Hepatocyte (in vitro differentiated cells): Measurements from ENCODE around the gene MARCHF3. TPM values are rescaled to one million over a fixed set of nuclear protein-coding genes. Genes with fewer than 3 reads are reported as not detected.

Experiments used
- DNase-seq: peaks from one replicate; pipeline ENCODE4 v3.0.0-alpha.2; 2016; ENCODE audit warnings: low spot score
- H2AFZ ChIP-seq: fragments of 200-600 bp; sonication (generic); 2 replicates; pipeline ENCODE4 v1.6.0; 2016; ENCODE audit warnings: antibody characterized with exemption, mild to moderate bottlenecking
- H3K27ac ChIP-seq: fragments of 200-600 bp; sonication (generic); 2 replicates; pipeline ENCODE4 v1.5.1; 2016; ENCODE audit warnings: mild to moderate bottlenecking
- H3K27me3 ChIP-seq: fragments of 200-600 bp; sonication (generic); 2 replicates; pipeline ENCODE4 v1.6.1; 2016
- H3K36me3 ChIP-seq: fragments of 200-600 bp; sonication (generic); replicated peaks from 2 replicates; pipeline ENCODE4 v1.5.1; 2016; ENCODE audit warnings: low read depth; ENCODE audit not compliant: insufficient read depth
- H3K4me1 ChIP-seq: fragments of 200-600 bp; sonication (generic); 2 replicates; pipeline ENCODE4 v1.5.1; 2016; ENCODE audit warnings: mild to moderate bottlenecking, moderate library complexity; ENCODE audit not compliant: insufficient read depth
- H3K4me2 ChIP-seq: fragments of 200-600 bp; sonication (generic); 2 replicates; pipeline ENCODE4 v1.6.0; 2016
- H3K4me3 ChIP-seq: fragments of 200-600 bp; sonication (generic); 2 replicates; pipeline ENCODE4 v1.5.1; 2016; ENCODE audit warnings: mild to moderate bottlenecking
- H3K79me2 ChIP-seq: fragments of 200-600 bp; sonication (generic); 2 replicates; pipeline ENCODE4 v1.6.0; 2017; ENCODE audit warnings: mild to moderate bottlenecking
- H3K9me2 ChIP-seq: fragments of 200-600 bp; sonication (generic); replicated peaks from 2 replicates; pipeline ENCODE4 v1.6.0; 2017; ENCODE audit warnings: mild to moderate bottlenecking; ENCODE audit not compliant: insufficient read depth
- H3K9me3 ChIP-seq: fragments of 200-600 bp; sonication (generic); 2 replicates; pipeline ENCODE4 v1.5.1; 2016; ENCODE audit warnings: low read depth, mild to moderate bottlenecking
- H4K20me1 ChIP-seq: fragments of 200-600 bp; sonication (generic); 2 replicates; pipeline ENCODE4 v1.6.0; 2016; ENCODE audit warnings: mild to moderate bottlenecking; ENCODE audit not compliant: insufficient read depth, poor library complexity, severe bottlenecking
- EZH2 ChIP-seq: fragments of 200-600 bp; sonication (generic); IDR thresholded peaks from 2 replicates; pipeline ENCODE4 v1.6.1; 2016; ENCODE audit warnings: antibody characterized with exemption, mild to moderate bottlenecking, borderline replicate concordance
- EZH2phosphoT487 ChIP-seq: fragments of 200-600 bp; sonication (generic); IDR thresholded peaks from one replicate; pipeline ENCODE4 v1.6.1; 2018; ENCODE audit warnings: antibody characterized with exemption, mild to moderate bottlenecking, low read depth, moderate library complexity; ENCODE audit not compliant: unreplicated experiment, severe bottlenecking
- WGBS: methylation state at CpG from one replicate; pipeline ENCODE4 v1.1.6; 2016; ENCODE audit warnings: low lambda C conversion rate; ENCODE audit errors: missing lambda C conversion rate; 5-methylcytosine and 5-hydroxymethylcytosine counted together
- polyA plus RNA-seq: library from polyadenylated mRNA; unstranded; fragments of >200 nt; fragmentation: Nextera tagmentation; extraction: Ambion mirVana; gene quantifications from 2 replicates; pipeline ENCODE4 v1.2.1, GENCODE V29; 2016
- total RNA-seq: library from RNA; depleted of rRNA; stranded (reverse); fragments of >200 nt; gene quantifications from 2 replicates; pipeline ENCODE4 v1.2.3, GENCODE V29; 2014
- TF ChIP-seq, protein P1 (sequence below): fragments of 200-600 bp; sonication (generic); IDR thresholded peaks from 2 replicates; pipeline ENCODE4 v1.5.1; 2016; ENCODE audit warnings: antibody characterized with exemption, mild to moderate bottlenecking; ENCODE audit not compliant: poor library complexity

Gene MARCHF3
- total and polyA plus RNA-seq, 2 experiments from 2014 or later, result 9.4 to 20.4 TPM

DNA sequence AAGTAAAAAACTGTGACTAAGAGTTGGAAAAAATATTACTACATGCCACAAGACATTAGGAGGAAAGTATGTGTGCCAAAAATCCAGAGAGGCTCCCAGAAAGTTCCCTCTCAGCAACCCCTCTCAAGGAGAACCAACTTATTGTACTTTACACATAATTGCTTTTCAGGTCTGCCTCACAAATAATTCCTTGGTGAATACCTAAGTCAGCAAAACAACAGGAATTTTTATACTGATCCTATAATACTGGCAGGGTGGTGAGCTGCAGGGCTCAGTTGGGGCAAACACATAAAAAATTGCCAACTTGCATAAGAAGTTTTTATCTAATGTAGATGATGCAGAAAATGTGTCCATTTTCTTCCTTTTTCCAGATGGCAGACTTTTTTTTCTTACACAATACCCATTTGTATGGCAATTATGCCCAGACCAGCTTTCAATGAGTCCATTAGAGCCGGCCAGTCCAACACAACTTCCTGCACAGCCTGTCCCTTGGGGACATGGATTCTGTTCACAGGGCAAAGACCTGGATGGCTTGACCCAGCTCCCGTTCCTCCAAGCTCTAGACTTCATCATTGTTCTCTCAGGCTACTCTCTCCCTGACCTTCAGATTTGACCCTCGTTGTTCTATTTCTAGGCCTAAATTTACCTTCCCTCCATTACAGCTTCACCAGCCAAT is 31.3 kb downstream of the MARCHF3 start:
- 98% methylated on average over 3 of the region's 3 CpGs for WGBS
- Histone ChIP-seq H3K27me3 (no peaks in the 10 kb centered on the region), H3K79me2 (no peaks in the 10 kb centered on the region), H3K36me3 (no peaks in the 10 kb centered on the region), H4K20me1 (no peaks in the 10 kb centered on the region), H3K27ac (no peak overlapping the region), H3K9me3 (no peaks in the 10 kb centered on the region), H3K4me3 (no peak overlapping the region), H3K4me2 (no peak overlapping the region), H3K4me1 (no peaks in the 10 kb centered on the region), H2AFZ (no peak overlapping the region), H3K9me2 (no peaks in the 10 kb centered on the region)
- TF ChIP-seq, protein P1, sequence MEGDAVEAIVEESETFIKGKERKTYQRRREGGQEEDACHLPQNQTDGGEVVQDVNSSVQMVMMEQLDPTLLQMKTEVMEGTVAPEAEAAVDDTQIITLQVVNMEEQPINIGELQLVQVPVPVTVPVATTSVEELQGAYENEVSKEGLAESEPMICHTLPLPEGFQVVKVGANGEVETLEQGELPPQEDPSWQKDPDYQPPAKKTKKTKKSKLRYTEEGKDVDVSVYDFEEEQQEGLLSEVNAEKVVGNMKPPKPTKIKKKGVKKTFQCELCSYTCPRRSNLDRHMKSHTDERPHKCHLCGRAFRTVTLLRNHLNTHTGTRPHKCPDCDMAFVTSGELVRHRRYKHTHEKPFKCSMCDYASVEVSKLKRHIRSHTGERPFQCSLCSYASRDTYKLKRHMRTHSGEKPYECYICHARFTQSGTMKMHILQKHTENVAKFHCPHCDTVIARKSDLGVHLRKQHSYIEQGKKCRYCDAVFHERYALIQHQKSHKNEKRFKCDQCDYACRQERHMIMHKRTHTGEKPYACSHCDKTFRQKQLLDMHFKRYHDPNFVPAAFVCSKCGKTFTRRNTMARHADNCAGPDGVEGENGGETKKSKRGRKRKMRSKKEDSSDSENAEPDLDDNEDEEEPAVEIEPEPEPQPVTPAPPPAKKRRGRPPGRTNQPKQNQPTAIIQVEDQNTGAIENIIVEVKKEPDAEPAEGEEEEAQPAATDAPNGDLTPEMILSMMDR, result no peak
- TF ChIP-seq EZH2 (no peak), EZH2phosphoT487 (no peak)
- no peak for DNase-seq

DNA sequence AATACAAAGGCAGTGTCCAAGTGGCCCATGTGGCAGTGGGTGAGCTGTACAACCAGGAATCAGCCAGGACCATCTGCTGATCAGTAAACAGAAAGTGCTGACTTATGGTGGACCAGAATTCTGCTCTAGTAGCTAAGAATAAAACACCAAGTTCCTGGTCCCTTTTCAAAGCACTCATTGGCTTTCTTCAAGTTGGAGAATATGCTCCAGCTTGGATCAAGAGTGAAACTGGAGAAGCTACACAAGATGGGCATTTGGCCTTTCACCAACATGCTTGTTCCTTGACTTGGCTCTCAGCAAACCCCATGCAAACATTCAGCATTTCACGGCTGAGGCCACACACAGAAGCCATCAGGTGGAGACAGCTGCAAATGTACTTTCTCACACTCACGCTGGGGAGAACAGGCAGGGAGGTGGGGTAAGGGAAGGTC is 32.1 kb downstream of the MARCHF3 start:
- no peak overlapping the region for H3K4me3 ChIP-seq
- H3K4me2 ChIP-seq, result no peak overlapping the region

DNA sequence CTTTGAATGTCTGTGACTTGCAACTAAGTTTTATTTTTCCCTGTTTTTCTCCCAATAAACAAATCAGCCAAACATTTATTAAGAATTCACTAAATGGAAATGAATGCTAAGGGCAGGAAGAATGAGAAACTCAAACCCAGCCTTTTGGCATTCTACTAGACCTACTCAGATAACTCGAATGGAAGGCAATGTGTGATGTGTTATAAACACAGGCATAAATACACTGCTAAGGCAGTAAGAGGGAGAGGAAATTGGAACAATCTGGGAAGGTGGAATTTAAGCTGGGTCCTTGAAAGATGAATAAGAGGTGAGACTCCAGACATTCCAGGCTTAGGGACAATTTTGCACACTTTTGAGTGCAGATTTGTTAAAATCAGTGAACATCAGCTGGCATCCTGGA is 34.7 kb downstream of the MARCHF3 start:
- no peak for TF ChIP-seq EZH2
- TF ChIP-seq, protein P1, result no peak
- Histone ChIP-seq H3K4me2 (no peak overlapping the region), H3K79me2 (no peaks in the 10 kb centered on the region), H3K9me3 (no peaks in the 10 kb centered on the region), H4K20me1 (no peaks in the 10 kb centered on the region), H3K36me3 (no peaks in the 10 kb centered on the region), H3K9me2 (no peaks in the 10 kb centered on the region), H3K27ac (no peak overlapping the region), H2AFZ (no peak overlapping the region), H3K4me1 (no peaks in the 10 kb centered on the region), H3K4me3 (no peak overlapping the region), H3K27me3 (no peaks in the 10 kb centered on the region)
- DNase-seq, result no peak
- 47% methylated on average over 1 of the region's 1 CpG for WGBS

More for the DNA sequence above, 32.1 kb downstream of the MARCHF3 start:
- no peaks in the 10 kb centered on the region for H3K4me1 ChIP-seq
- H3K36me3 ChIP-seq, result no peaks in the 10 kb centered on the region
- H3K27ac ChIP-seq, result no peak overlapping the region
- H3K9me3 ChIP-seq, result no peaks in the 10 kb centered on the region
- H3K79me2 ChIP-seq, result no peaks in the 10 kb centered on the region
- 40% methylated on average over 2 of the region's 2 CpGs for WGBS
- TF ChIP-seq, protein P1, result no peak
- no peak for DNase-seq
- H4K20me1 ChIP-seq, result no peaks in the 10 kb centered on the region
- H3K27me3 ChIP-seq, result no peaks in the 10 kb centered on the region
- no peaks in the 10 kb centered on the region for H3K9me2 ChIP-seq
- H2AFZ ChIP-seq, result no peak overlapping the region

DNA sequence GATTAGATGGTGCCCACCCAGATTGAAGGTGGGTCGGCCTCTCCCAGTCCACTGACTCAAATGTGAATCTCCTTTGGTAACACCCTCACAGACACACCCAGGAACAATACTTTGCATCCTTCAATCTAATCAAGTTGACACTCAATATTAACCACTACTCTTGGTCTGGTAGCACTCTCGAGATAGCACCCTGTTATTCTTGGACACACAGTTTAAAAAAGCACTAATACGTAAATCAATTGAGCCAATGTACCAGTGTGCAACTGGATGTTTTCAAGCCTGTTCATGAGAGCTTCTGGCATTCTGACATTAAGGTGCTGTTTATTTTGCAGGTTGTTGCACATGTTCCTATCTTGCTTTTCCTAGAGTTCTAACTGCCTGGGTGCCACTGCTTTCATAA is 35.3 kb downstream of the MARCHF3 start:
- DNase-seq, result no peak
- WGBS, result 96% methylated on average over 3 of the region's 3 CpGs

More for the DNA sequence above, 35.3 kb downstream of the MARCHF3 start:
- Histone ChIP-seq H3K9me2 (no peaks in the 10 kb centered on the region), H3K4me2 (no peak overlapping the region), H3K79me2 (no peaks in the 10 kb centered on the region), H3K4me1 (no peaks in the 10 kb centered on the region), H3K36me3 (no peaks in the 10 kb centered on the region), H3K27ac (no peak overlapping the region), H3K4me3 (no peak overlapping the region), H2AFZ (no peak overlapping the region), H4K20me1 (no peaks in the 10 kb centered on the region), H3K9me3 (no peaks in the 10 kb centered on the region), H3K27me3 (no peaks in the 10 kb centered on the region)
- TF ChIP-seq EZH2, result no peak
- no peak for TF ChIP-seq EZH2phosphoT487
- TF ChIP-seq, protein P1, result no peak
